DMS53 treated with DMSO at 0.1 percent for 48 hours (cell line): Measurements from ENCODE around the gene ADSS1.

ENCODE experiments used
- DNase-seq: peaks from one replicate; lab custom pipeline; 2025; ENCODE audit not compliant: unreplicated experiment; lab: John Stamatoyannopoulos, UW

ADSS1 gene

GRCh38 chr14:104731320-104732294 is 7.6 kb downstream of the ADSS1 start:
- no peak for DNase-seq

GRCh38 chr14:104732355-104732804 is 8.4 kb downstream of the ADSS1 start:
- DNase-seq = no peak

- DNase-seq = no peak
Measured at GRCh38 chr14:104732931-104733681, 9.1 kb downstream of the ADSS1 start.

GRCh38 chr14:104734051-104734587 is 10.1 kb downstream of the ADSS1 start:
- no peak for DNase-seq

GRCh38 chr14:104734601-104734990 is 10.6 kb downstream of the ADSS1 start:
- DNase-seq = no peak

- no peak for DNase-seq
Measured at GRCh38 chr14:104734991-104735779, 11.2 kb downstream of the ADSS1 start.

- no peak for DNase-seq
Measured at GRCh38 chr14:104735830-104736642, 12.0 kb downstream of the ADSS1 start.

GRCh38 chr14:104738375-104739019 is 14.5 kb downstream of the ADSS1 start:
- no peak for DNase-seq

- no peak for DNase-seq
Measured at GRCh38 chr14:104739026-104739425, 15.0 kb downstream of the ADSS1 start.

GRCh38 chr14:104739546-104740516 is 15.8 kb downstream of the ADSS1 start:
- DNase-seq = no peak

GRCh38 chr14:104741108-104741802 is 17.2 kb downstream of the ADSS1 start:
- no peak for DNase-seq

GRCh38 chr14:104741803-104742251 is 17.8 kb downstream of the ADSS1 start:
- no peak for DNase-seq

- DNase-seq = no peak
Measured at GRCh38 chr14:104742586-104743455, 18.8 kb downstream of the ADSS1 start.

GRCh38 chr14:104743461-104744380 is 19.7 kb downstream of the ADSS1 start:
- DNase-seq = no peak

GRCh38 chr14:104744484-104744883 is 20.5 kb downstream of the ADSS1 start:
- no peak for DNase-seq

- no peak for DNase-seq
Measured at GRCh38 chr14:104745431-104745830, 21.4 kb downstream of the ADSS1 start.
